ENCODE results near the gene KRT26.
"Not testable (repeated sequence)": the region's sequence is repeated elsewhere in the genome, so short reads cannot be mapped to it uniquely, and the experiment has no call there.

Gene KRT26

DNA sequence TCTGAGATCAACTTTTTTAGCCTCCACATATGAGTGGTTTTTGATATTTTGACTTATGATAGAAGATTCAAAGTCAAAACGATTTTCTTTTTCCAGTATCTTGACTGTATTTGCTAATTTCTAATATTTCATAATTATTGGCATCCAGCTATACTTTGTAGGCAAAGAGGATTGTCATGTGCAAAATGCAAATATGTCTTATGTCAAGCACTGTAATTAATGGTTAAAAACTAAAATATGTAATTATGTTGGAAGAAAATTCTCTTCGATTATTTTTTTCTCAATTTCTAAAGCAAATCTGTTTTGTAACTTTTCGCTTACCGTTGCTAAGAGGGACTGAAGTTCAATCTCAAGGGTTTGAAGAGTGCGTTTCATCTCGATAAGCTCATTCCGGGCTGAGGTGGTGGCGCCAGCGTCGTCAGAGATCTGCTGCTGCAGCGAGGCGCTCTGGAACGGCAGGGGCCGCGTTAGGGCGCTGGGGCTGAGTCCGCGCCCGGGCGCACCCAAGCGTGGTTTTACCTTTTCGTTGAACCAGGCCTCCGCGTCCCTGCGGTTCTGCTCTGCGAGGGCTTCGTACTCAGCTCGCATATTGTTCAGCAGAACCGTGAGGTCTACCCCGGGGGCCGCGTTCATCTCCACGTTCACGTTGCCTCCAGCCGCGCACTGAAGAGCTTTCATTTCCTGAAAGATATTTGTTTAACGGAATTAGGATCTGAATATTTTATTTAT lies 7.3 kb upstream of the KRT26 start:
- Mint-ChIP-seq H3K36me3 (ENCODE audit: low read depth) (no peaks in the 10 kb centered on the region), H3K4me1 (ENCODE audit: low read depth) (peaks cover 1% of the 10 kb centered on the region), H3K27me3 (ENCODE audit: low read depth) (peaks cover 51% of the 10 kb centered on the region), H3K4me3 (peak overlapping the region; percentile 30), H3K9me3 (no peaks in the 10 kb centered on the region), H3K27ac (no peak overlapping the region)
- DNase-seq (ENCODE audit: low spot score), result no peak

DNA sequence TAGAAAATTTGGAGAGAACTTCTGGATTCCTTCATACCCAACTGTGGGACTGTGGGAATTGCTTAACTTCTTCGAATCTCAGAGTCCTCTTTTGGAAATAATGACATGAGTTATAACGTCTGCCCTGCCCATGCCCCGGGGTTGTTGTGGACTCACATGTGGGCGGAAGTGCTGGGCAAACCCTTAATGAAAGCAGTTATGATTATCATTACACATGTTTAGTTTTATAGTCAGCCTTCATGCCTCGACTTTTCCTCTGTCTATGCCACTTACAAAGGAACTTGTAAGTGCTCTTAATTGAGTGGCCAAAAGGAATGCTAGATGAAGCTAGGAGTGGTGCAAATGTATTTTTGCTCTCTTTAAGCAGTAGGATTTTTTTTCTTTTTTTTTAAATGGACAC lies 6.5 kb upstream of the KRT26 start:
- H3K4me1 Mint-ChIP-seq (ENCODE audit: low read depth), result peaks cover 1% of the 10 kb centered on the region
- no peak for DNase-seq (ENCODE audit: low spot score)
- H3K4me3 Mint-ChIP-seq, result no peak overlapping the region
- no peak overlapping the region for H3K27ac Mint-ChIP-seq
- no peaks in the 10 kb centered on the region for H3K9me3 Mint-ChIP-seq
- H3K27me3 Mint-ChIP-seq (ENCODE audit: low read depth), result peaks cover 51% of the 10 kb centered on the region
- no peaks in the 10 kb centered on the region for H3K36me3 Mint-ChIP-seq (ENCODE audit: low read depth)

DNA sequence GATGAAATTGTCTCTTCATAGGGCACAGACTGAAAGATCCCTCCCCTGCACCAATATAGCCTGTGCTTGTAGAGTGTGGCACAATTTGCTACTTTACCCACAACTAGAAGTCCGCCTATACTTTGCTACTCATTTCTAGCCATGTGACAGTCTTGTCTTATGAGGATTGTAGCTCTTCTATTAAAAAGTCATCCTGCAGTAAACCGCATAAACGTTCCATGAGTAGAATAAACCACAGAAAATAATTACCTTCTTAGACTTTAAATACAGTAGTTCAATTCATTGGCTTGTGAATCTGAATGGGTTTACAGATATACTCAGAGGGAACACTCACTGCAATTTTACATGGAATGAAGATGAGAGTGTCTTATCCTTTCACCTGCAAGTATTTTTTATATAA lies 6.0 kb upstream of the KRT26 start:
- peaks cover 50% of the 10 kb centered on the region for H3K27me3 Mint-ChIP-seq (ENCODE audit: low read depth)
- H3K9me3 Mint-ChIP-seq, result no peaks in the 10 kb centered on the region
- peaks cover 1% of the 10 kb centered on the region for H3K4me1 Mint-ChIP-seq (ENCODE audit: low read depth)

DNA sequence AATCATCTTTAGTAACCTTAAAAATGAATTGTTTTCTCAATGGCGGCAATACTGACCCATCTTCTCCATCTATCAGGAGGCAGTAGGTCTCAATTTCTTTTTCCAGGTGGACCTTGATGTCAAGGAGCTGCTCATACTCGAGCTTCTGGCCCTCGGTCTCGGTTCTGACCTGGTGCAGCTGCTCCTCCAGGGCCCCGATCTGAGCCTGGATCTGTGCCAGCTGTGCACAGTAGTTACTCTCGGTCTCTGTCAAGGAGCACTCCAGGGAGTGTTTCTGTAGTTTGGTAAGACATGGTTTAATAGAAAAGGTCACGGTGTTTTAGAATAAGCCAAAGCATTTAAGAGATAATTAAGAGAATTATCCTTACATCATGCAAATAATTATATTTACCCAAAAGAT lies 5.5 kb upstream of the KRT26 start:
- no peak overlapping the region for H3K27ac Mint-ChIP-seq
- no peaks in the 10 kb centered on the region for H3K36me3 Mint-ChIP-seq (ENCODE audit: low read depth)
- H3K9me3 Mint-ChIP-seq, result no peaks in the 10 kb centered on the region
- H3K4me1 Mint-ChIP-seq (ENCODE audit: low read depth), result peaks cover 1% of the 10 kb centered on the region
- no peak for DNase-seq (ENCODE audit: low spot score)
- H3K4me3 Mint-ChIP-seq, result no peak overlapping the region
- peaks cover 54% of the 10 kb centered on the region for H3K27me3 Mint-ChIP-seq (ENCODE audit: low read depth)

More for the DNA sequence above, 6.0 kb upstream of the KRT26 start:
- Mint-ChIP-seq H3K36me3 (ENCODE audit: low read depth) (no peaks in the 10 kb centered on the region), H3K27ac (no peak overlapping the region), H3K4me3 (no peak overlapping the region)
- DNase-seq (ENCODE audit: low spot score), result no peak

DNA sequence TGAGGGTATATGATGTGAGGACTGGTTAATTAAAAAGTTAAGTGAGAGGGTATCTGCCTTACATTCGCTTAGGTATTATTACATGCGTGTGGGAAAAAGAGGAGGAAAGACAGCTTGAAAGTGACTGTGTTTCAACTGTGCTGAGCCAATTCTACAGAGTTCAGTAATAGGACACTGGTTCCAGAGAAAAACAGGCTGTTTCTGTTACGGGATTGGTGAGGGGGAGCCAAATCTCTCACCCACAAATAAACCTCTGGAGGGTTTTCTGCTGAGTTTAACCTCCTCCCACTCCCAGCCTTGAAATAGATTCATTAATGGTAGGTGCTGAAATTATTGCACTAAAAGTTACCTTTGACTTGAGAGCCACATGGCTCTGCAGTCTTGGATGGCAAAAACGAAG lies 3.9 kb upstream of the KRT26 start:
- H3K27ac Mint-ChIP-seq, result no peak overlapping the region
- H3K4me3 Mint-ChIP-seq, result no peak overlapping the region
- H3K4me1 Mint-ChIP-seq (ENCODE audit: low read depth), result peaks cover 1% of the 10 kb centered on the region
- no peak for DNase-seq (ENCODE audit: low spot score)
- no peaks in the 10 kb centered on the region for H3K36me3 Mint-ChIP-seq (ENCODE audit: low read depth)
- peaks cover 57% of the 10 kb centered on the region for H3K27me3 Mint-ChIP-seq (ENCODE audit: low read depth)
- H3K9me3 Mint-ChIP-seq, result no peaks in the 10 kb centered on the region

DNA sequence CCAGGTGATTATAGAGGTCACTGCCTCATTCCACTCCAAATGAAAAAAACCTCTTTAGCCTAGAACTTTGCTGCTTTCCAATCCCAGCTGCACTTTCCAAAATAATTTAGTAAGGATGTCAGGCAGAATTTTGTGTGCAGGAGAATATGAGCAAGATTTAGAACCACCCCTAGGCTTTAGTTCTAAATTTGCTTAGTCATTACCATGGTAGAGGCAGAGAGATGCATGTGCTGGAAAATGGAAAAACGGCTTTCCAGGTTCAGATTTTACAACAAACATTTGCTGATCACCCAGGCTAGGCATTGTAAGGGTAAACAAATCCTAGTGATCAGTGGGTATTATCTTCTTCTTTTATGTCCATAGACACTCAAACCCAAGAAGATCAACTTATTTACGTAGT lies 6.3 kb downstream of the KRT26 start:
- Mint-ChIP-seq H3K4me1 (ENCODE audit: low read depth) (no peaks in the 10 kb centered on the region), H3K27me3 (ENCODE audit: low read depth) (peaks cover 20% of the 10 kb centered on the region), H3K4me3 (no peak overlapping the region), H3K36me3 (ENCODE audit: low read depth) (no peaks in the 10 kb centered on the region), H3K27ac (no peak overlapping the region), H3K9me3 (peaks cover 19% of the 10 kb centered on the region)
- DNase-seq (ENCODE audit: low spot score), result no peak

DNA sequence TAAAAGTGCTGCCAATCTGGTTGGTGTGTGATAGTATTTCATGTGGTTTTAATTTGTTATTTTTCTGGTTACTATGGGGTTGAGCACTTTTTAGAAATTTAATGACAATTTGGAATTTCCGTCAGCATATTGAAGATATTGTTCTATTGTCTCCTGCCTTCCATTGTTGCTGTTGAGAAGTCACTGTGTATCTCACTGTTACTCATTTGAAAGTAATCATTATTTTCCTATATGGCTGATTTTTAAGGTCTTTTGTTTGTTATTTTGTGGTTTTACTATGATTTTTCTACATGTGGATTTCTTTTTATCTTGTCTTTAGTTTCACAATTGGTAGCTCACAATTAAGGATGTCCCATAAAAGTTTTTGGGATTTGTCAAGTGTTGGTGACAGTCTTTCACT lies 8.2 kb downstream of the KRT26 start:
- Mint-ChIP-seq H3K27me3 (ENCODE audit: low read depth) (peaks cover 19% of the 10 kb centered on the region), H3K9me3 (peaks cover 38% of the 10 kb centered on the region)
- no peak for DNase-seq (ENCODE audit: low spot score)

DNA sequence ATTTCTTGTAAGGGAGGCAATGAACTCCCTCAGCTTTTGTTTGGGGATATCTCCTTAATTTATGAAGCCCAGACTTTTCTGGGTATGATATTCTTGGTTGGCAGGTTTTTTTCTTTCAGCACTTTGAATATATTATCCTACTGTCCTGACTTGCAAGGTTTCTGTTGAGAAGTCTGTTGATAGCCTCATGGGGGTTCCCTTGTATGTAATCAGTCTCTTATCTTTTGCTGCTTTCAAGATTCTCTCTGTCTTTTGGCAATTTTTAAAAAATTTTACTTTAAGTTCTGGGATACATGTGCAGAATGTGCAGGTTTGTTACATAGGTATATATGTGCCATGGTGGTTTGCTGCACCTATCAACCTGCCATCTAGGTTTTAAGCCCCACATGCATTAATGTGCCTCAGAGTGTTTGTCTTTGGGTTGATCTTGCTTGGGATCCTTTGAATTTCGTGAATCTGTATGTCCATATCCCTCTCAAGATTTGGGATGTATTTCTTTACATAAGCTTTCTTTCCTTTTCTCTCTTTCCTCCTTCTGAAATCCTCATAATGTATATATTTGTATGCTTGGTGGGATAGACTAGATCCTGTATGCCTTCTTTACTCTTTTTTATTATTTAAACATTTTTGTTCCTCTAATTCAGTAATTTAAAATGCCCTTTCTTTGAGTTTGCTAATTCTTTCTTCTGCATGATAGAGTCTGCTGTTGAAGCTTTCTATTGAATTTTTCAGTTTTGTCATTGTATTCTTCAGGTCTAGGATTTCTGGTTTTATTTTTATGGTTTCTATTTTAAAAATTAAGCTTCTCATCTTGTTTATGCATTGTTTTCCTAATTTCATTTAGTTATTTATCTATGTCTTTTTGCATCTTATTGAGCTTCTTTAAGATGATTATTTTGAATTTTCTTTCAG lies 11.6 kb downstream of the KRT26 start:
- Mint-ChIP-seq H3K9me3 (peaks cover 50% of the 10 kb centered on the region), H3K27ac (no peak overlapping the region), H3K4me3 (no peak overlapping the region), H3K4me1 (ENCODE audit: low read depth) (no peaks in the 10 kb centered on the region), H3K36me3 (ENCODE audit: low read depth) (no peaks in the 10 kb centered on the region), H3K27me3 (ENCODE audit: low read depth) (peaks cover 14% of the 10 kb centered on the region)
- no peak for DNase-seq (ENCODE audit: low spot score)

More for the DNA sequence above, 8.2 kb downstream of the KRT26 start:
- H3K4me3 Mint-ChIP-seq, result no peak overlapping the region
- no peak overlapping the region for H3K27ac Mint-ChIP-seq
- no peaks in the 10 kb centered on the region for H3K4me1 Mint-ChIP-seq (ENCODE audit: low read depth)
- H3K36me3 Mint-ChIP-seq (ENCODE audit: low read depth), result no peaks in the 10 kb centered on the region

DNA sequence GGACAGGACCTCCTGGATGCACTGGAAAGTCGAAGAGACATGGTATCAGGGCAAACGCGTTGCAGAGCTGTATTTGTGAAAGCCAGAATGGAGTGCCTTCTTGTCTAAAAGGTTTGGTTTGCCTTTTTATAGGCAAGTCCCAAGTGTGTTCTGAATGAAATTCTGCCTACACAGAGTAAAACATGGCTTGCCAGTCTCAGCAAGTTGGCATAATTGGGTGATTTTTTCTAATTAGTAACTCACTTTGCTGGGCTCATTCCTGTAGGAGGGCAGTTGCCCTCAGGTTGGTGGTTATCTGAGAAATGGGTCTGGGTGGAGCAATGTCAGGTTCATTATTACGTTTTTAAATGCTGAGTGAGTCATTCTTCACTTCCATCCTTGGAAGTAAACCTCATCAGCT lies 16.8 kb downstream of the KRT26 start, which contains the start of gene KRT25:
Gene KRT25, minus strand, starts transcription at position 101 of the 400 bp plus-strand sequence. Its CDS starts 60 bp downstream, at position 41.
- Mint-ChIP-seq H3K9me3 (peaks cover 26% of the 10 kb centered on the region), H3K27me3 (ENCODE audit: low read depth) (peaks cover 13% of the 10 kb centered on the region), H3K27ac (no peak within 1 kb of the TSS), H3K36me3 (ENCODE audit: low read depth) (no peaks in the 10 kb centered on the region), H3K4me1 (ENCODE audit: low read depth) (no peaks in the 10 kb centered on the region), H3K4me3 (no peak within 1 kb of the TSS)
- DNase-seq (ENCODE audit: low spot score), result no peak

DNA sequence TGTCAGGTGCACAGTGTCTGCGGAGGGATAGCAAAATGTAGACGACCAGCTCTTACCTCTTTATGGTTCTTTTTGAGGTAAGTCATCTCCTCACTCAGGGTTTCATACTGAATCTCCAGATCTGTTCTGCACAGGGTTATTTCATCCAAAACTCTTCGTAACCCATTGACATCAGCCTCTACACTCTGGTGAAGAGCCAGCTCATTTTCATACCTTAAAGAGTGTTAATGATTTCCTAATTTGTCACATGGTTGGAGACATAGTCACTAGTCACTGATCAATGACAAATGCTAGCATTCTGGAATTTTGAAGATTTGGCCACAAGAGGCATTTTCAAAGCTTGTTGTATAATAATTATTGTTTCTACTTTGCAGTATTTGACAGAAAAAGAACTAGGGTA lies 18.2 kb downstream of the KRT26 start:
- Mint-ChIP-seq H3K36me3 (ENCODE audit: low read depth) (no peaks in the 10 kb centered on the region), H3K4me1 (ENCODE audit: low read depth) (no peaks in the 10 kb centered on the region), H3K27ac (no peak overlapping the region), H3K27me3 (ENCODE audit: low read depth) (peaks cover 17% of the 10 kb centered on the region), H3K9me3 (peaks cover 12% of the 10 kb centered on the region), H3K4me3 (no peak overlapping the region)
- DNase-seq (ENCODE audit: low spot score), result no peak

DNA sequence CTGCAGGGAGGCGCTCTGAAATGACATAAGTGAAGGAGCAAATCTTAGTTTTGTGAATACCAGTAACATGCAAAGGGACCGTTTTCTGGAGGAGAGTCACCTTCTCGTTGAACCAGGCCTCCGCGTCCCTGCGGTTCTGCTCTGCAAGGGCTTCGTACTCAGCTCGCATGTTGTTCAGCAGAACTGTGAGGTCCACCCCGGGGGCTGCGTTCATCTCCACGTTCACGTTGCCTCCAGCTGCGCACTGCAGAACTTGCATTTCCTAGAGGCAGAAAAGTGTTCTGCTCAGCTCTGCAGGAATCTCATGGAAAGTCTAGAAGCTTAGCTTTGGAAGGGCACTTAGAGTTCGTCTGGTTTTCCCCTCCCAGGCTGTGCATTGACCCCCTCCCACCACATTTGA lies 20.9 kb downstream of the KRT26 start:
- Mint-ChIP-seq H3K27ac (no peak overlapping the region), H3K27me3 (ENCODE audit: low read depth) (peaks cover 23% of the 10 kb centered on the region), H3K4me3 (no peak overlapping the region), H3K36me3 (ENCODE audit: low read depth) (no peaks in the 10 kb centered on the region), H3K4me1 (ENCODE audit: low read depth) (no peaks in the 10 kb centered on the region), H3K9me3 (no peaks in the 10 kb centered on the region)
- no peak for DNase-seq (ENCODE audit: low spot score)

DNA sequence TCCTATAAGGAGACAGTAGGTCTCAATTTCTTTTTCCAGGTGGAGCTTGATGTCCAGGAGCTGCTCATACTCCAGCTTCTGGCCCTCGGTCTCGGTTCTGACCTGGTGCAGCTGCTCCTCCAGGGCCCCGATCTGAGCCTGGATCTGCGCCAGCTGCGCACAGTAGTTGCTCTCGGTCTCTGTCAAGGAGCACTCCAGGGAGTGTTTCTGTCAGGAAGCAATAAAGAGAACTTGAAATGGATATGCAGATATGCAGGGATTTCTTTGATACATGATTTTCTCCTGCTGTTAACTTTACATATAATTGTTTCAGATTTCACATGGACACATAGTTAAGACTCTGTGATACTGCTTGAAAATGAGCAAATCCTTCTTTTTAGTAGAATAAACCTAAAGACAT lies 21.6 kb downstream of the KRT26 start:
- no peak overlapping the region for H3K4me3 Mint-ChIP-seq
- H3K9me3 Mint-ChIP-seq, result no peaks in the 10 kb centered on the region
- DNase-seq (ENCODE audit: low spot score), result no peak
- no peaks in the 10 kb centered on the region for H3K4me1 Mint-ChIP-seq (ENCODE audit: low read depth)
- no peaks in the 10 kb centered on the region for H3K36me3 Mint-ChIP-seq (ENCODE audit: low read depth)
- no peak overlapping the region for H3K27ac Mint-ChIP-seq
- H3K27me3 Mint-ChIP-seq (ENCODE audit: low read depth), result peaks cover 26% of the 10 kb centered on the region

DNA sequence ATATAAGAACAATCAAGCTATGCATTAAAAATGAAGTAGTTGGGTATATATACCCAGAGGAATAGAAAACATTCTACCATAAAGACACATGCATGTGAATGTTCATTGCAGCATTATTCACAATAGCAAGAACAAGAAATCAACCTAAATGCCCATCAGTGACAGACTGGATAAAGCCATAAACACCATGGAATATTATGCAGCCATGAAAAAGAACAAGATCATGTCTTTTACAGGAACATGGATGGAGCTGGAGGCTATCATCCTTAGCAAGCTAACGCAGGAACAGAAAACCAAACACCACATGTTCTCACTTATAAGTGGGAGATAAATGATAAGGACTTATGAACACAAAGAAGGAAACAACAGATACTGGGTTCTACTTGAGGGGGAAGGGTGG lies 23.3 kb downstream of the KRT26 start:
- not testable (repeated sequence) for H3K27ac Mint-ChIP-seq; H3K4me3 Mint-ChIP-seq; H3K9me3 Mint-ChIP-seq; H3K36me3 Mint-ChIP-seq (ENCODE audit: low read depth); DNase-seq (ENCODE audit: low spot score); H3K4me1 Mint-ChIP-seq (ENCODE audit: low read depth)
- peaks cover 33% of the 10 kb centered on the region for H3K27me3 Mint-ChIP-seq (ENCODE audit: low read depth)

DNA sequence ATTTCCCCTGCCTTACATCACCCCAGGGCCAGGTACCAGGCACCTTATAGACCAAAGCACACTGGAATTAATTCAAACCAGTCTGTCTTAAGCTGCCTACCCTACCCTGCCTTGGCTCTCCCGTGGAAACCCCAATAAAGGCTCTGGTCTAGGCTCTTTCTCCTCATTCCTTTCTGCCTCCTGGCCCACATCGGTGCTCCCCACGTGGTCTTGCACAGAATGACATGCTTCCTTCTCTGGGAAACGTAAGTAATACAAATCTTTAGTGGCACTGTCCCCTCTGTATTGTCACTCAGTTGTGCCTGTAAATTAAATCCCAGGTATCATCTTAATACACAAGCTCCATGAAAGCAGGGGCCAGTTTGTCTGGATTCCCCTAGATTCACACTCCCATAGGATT lies 33.4 kb downstream of the KRT26 start:
- Mint-ChIP-seq H3K4me1 (ENCODE audit: low read depth) (no peaks in the 10 kb centered on the region), H3K36me3 (ENCODE audit: low read depth) (no peaks in the 10 kb centered on the region), H3K27ac (no peak overlapping the region), H3K27me3 (ENCODE audit: low read depth) (peaks cover 30% of the 10 kb centered on the region), H3K4me3 (no peak overlapping the region), H3K9me3 (peaks cover 5% of the 10 kb centered on the region)
- no peak for DNase-seq (ENCODE audit: low spot score)
